Liver (tissue), 9 donors: ENCODE data around the gene SIPA1L3. TPM values are rescaled to one million over a fixed set of nuclear protein-coding genes. Genes with fewer than 3 reads are reported as not detected.

Experiments
- DNase-seq: peaks from one replicate; pipeline ENCODE4 v3.0.0-alpha.2; 2017; ENCODE audit warnings: low spot score
- H3K27ac ChIP-seq, 2 donors: one replicate each; pipeline ENCODE4 v1.7.0; 2013; ENCODE audit warnings: inconsistent platforms in 2 of 2, low read length in 2 of 2, control low read depth in 1 of 2, low read depth in 1 of 2, mild to moderate bottlenecking in 1 of 2
- H3K27me3 ChIP-seq, 4 donors: one replicate each; pipeline versions ENCODE4 v1.6.1 to v1.7.0; 2013; ENCODE audit warnings: low read length in 3 of 4, inconsistent platforms in 1 of 4, mild to moderate bottlenecking in 1 of 4, moderate library complexity in 1 of 4; ENCODE audit not compliant: control insufficient read depth in 4 of 4, insufficient read depth in 4 of 4
- H3K36me3 ChIP-seq, 4 donors: one replicate each; pipeline versions ENCODE4 v1.6.1 to v1.7.0; 2013; ENCODE audit warnings: low read length in 3 of 4, mild to moderate bottlenecking in 3 of 4, low read depth in 1 of 4, moderate library complexity in 1 of 4; ENCODE audit not compliant: control insufficient read depth in 4 of 4, insufficient read depth in 3 of 4
- H3K4me1 ChIP-seq, 4 donors: one replicate each; pipeline versions ENCODE4 v1.6.1 to v1.7.0; 2013; ENCODE audit warnings: low read length in 3 of 4, mild to moderate bottlenecking in 3 of 4, moderate library complexity in 1 of 4; ENCODE audit not compliant: control insufficient read depth in 4 of 4, insufficient read depth in 4 of 4
- H3K4me3 ChIP-seq, 3 donors: one replicate each; pipeline versions ENCODE4 v1.6.1 to v1.7.0; 2013; ENCODE audit warnings: low read length in 3 of 3, control low read depth in 1 of 3, low read depth in 1 of 3, mild to moderate bottlenecking in 1 of 3
- H3K9ac ChIP-seq, 2 donors: one replicate each; pipeline ENCODE4 v1.7.0; 2013; ENCODE audit warnings: low read length in 2 of 2, mild to moderate bottlenecking in 2 of 2, moderate library complexity in 2 of 2, control low read depth in 1 of 2, low read depth in 1 of 2
- H3K9me3 ChIP-seq, 4 donors: one replicate each; pipeline versions ENCODE4 v1.6.1 to v1.7.0; 2013; ENCODE audit warnings: low read length in 3 of 4; ENCODE audit not compliant: control insufficient read depth in 4 of 4
- EGR1 ChIP-seq, 2 donors: IDR thresholded peaks; 2 replicates each; pipeline ENCODE4 v1.6.1; 2016 to 2018; ENCODE audit warnings: antibody characterized with exemption in 2 of 2, low read depth in 2 of 2
- GABPA ChIP-seq, 2 donors: IDR thresholded peaks in 1 of 2; conservative IDR thresholded peaks in 1 of 2; 2 replicates each; pipeline ENCODE4 v1.6.1; 2016; ENCODE audit warnings: antibody characterized with exemption in 2 of 2, mild to moderate bottlenecking in 1 of 2, moderate library complexity in 1 of 2
- HNF4A ChIP-seq, 2 donors: conservative IDR thresholded peaks; 2 replicates each; pipeline ENCODE4 v1.6.1; 2016; ENCODE audit warnings: antibody characterized with exemption in 2 of 2, mild to moderate bottlenecking in 2 of 2
- NR2F2 ChIP-seq: IDR thresholded peaks from 2 replicates; pipeline ENCODE4 v1.6.1; 2016; ENCODE audit warnings: antibody characterized with exemption
- RAD21 ChIP-seq, 2 donors: IDR thresholded peaks; 2 replicates each; pipeline ENCODE4 v1.6.1; 2016; ENCODE audit warnings: antibody characterized with exemption in 2 of 2, mild to moderate bottlenecking in 2 of 2
- SP1 ChIP-seq: IDR thresholded peaks from 2 replicates; pipeline ENCODE4 v1.6.1; 2018; ENCODE audit warnings: antibody characterized with exemption, mild to moderate bottlenecking
- TAF1 ChIP-seq: conservative IDR thresholded peaks from 2 replicates; pipeline ENCODE4 v1.6.1; 2016; ENCODE audit warnings: antibody characterized with exemption, mild to moderate bottlenecking
- YY1 ChIP-seq: IDR thresholded peaks from 2 replicates; pipeline ENCODE4 v1.6.1; 2016; ENCODE audit warnings: antibody characterized with exemption, mild to moderate bottlenecking
- WGBS: extraction: QIAGEN DNeasy Blood & Tissue Kit; methylation state at CpG from one replicate; pipeline ENCODE4 v1.1.7; 2013; 5-methylcytosine and 5-hydroxymethylcytosine counted together
- polyA plus RNA-seq, 2 donors: library from polyadenylated mRNA; stranded (reverse) in 1 of 2; unstranded in 1 of 2; fragments of 200-250 nt in 1 of 2; fragments of >200 nt in 1 of 2; fragmentation: Nextera tagmentation in 1 of 2; extraction: Ambion mirVana in 1 of 2; gene quantifications; one replicate each; pipeline versions ENCODE4 v1.2.1 to v1.2.3, GENCODE V29; 2013 to 2015
- total RNA-seq, 2 donors: library from RNA; depleted of rRNA; stranded (reverse); fragments of >200 nt; gene quantifications; one replicate each; pipeline ENCODE4 v1.2.3, GENCODE V29; 2014
- TF ChIP-seq, protein P1 (sequence below): IDR thresholded peaks from 2 replicates; pipeline ENCODE4 v1.6.1; 2016; ENCODE audit warnings: antibody characterized with exemption, mild to moderate bottlenecking
- TF ChIP-seq, protein P2 (sequence below): IDR thresholded peaks from 2 replicates; pipeline ENCODE4 v1.6.1; 2016; ENCODE audit warnings: antibody characterized with exemption
- TF ChIP-seq, protein P3 (sequence below): fragments of 150-350 bp; IDR thresholded peaks from 2 replicates; pipeline ENCODE4 v1.5.1; 2017; ENCODE audit warnings: improper control_type of control experiment, low read depth, low read length; ENCODE audit not compliant: missing input control
- TF ChIP-seq, protein P4 (sequence below): IDR thresholded peaks from 2 replicates; pipeline ENCODE4 v1.6.1; 2016; ENCODE audit warnings: antibody characterized with exemption
- donor health status: healthy.
- donor health status: healthy.
- donor health status: healthy.
- donor health status: healthy.
- donor health status: healthy.

Gene SIPA1L3
- total and polyA plus RNA-seq, 4 donors: 2.4 to 10.0 (median 4.4) TPM

DNA sequence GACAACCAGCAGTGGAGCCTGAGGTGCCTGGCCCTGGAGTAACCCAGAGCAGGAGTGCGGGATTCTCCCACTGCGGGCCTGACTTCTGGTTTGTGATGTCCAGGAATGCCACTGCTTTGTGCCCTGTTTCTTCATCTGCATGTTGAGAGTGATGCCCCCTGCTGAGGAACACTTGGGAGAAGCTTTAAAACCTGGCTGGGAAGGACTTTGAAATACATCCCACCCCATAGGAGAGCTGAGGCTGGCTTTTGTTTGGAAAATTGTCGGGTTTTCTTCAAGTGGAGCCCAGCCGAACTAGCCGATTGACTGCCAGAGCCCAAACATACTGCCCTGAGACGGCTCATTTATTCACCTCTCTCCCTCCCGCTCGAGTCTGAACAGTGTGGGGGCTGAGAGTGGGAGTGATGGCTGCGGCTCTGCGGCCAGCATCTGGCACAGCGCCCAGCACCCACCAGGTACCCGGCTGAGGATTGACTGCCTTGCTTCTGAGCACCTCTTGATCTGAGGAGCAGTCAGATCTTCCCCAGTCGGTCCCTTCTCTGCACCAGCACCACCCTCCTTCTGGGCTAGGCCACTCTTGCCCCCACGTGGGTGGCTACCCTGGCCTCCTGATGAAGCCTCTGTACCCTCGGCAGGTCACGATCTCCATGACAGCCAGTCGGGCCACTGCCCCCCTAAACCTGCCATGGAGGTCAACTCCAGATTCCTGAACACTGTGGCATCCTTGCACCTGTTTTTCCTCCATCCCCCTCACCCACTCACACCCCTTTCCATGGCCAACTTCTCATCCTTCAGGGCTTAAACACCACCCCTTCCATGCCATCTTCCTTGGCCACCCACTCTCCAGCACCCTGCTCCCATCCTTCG is 148.9 kb downstream of the SIPA1L3 start:
- WGBS: 89% methylated on average over 18 of the region's 18 CpGs
- TF ChIP-seq, protein P1, sequence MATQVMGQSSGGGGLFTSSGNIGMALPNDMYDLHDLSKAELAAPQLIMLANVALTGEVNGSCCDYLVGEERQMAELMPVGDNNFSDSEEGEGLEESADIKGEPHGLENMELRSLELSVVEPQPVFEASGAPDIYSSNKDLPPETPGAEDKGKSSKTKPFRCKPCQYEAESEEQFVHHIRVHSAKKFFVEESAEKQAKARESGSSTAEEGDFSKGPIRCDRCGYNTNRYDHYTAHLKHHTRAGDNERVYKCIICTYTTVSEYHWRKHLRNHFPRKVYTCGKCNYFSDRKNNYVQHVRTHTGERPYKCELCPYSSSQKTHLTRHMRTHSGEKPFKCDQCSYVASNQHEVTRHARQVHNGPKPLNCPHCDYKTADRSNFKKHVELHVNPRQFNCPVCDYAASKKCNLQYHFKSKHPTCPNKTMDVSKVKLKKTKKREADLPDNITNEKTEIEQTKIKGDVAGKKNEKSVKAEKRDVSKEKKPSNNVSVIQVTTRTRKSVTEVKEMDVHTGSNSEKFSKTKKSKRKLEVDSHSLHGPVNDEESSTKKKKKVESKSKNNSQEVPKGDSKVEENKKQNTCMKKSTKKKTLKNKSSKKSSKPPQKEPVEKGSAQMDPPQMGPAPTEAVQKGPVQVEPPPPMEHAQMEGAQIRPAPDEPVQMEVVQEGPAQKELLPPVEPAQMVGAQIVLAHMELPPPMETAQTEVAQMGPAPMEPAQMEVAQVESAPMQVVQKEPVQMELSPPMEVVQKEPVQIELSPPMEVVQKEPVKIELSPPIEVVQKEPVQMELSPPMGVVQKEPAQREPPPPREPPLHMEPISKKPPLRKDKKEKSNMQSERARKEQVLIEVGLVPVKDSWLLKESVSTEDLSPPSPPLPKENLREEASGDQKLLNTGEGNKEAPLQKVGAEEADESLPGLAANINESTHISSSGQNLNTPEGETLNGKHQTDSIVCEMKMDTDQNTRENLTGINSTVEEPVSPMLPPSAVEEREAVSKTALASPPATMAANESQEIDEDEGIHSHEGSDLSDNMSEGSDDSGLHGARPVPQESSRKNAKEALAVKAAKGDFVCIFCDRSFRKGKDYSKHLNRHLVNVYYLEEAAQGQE: no peak
- no peak for TF ChIP-seq HNF4A (conservative IDR thresholded peaks at IDR 0.05)
- TF ChIP-seq, protein P2, sequence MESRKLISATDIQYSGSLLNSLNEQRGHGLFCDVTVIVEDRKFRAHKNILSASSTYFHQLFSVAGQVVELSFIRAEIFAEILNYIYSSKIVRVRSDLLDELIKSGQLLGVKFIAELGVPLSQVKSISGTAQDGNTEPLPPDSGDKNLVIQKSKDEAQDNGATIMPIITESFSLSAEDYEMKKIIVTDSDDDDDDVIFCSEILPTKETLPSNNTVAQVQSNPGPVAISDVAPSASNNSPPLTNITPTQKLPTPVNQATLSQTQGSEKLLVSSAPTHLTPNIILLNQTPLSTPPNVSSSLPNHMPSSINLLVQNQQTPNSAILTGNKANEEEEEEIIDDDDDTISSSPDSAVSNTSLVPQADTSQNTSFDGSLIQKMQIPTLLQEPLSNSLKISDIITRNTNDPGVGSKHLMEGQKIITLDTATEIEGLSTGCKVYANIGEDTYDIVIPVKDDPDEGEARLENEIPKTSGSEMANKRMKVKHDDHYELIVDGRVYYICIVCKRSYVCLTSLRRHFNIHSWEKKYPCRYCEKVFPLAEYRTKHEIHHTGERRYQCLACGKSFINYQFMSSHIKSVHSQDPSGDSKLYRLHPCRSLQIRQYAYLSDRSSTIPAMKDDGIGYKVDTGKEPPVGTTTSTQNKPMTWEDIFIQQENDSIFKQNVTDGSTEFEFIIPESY: no peak
- H3K9ac ChIP-seq: no peak overlapping the region
- no peaks in the 10 kb centered on the region for H3K27me3 ChIP-seq
- H3K9me3 ChIP-seq: no peaks in the 10 kb centered on the region
- peaks cover 0 to 2% (median 0%) of the 10 kb centered on the region in 4 donors for H3K36me3 ChIP-seq
- H3K4me3 ChIP-seq: no peak overlapping the region
- no peak overlapping the region for H3K27ac ChIP-seq
- DNase-seq: no peak
- peaks cover 0 to 4% (median 2%) of the 10 kb centered on the region in 4 donors for H3K4me1 ChIP-seq

DNA sequence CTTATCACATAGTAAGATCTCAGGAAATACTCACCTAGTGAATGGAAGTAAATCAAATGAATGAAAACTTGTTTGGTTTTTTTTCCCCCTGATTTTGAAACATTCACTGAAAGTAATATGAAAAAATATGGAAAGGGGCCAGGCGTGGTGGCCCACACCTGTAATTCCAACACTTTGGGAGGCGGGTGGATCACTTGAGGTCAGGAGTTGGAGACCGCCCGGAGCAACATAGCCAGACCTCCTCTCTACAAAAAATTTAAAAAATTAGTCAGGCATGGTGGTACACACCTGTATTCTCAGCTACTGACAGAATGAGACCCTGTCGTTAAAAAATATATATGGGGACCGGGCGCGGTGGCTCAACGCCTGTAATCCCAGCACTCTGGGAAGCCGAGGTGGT is 149.6 kb downstream of the SIPA1L3 start:
- H3K9me3 ChIP-seq: no peaks in the 10 kb centered on the region
- no peak overlapping the region for H3K27ac ChIP-seq
- DNase-seq: no peak
- WGBS: 98% methylated on average over 10 of the region's 10 CpGs
- H3K4me1 ChIP-seq: peaks cover 0 to 4% (median 2%) of the 10 kb centered on the region in 4 donors
- TF ChIP-seq, protein P3, sequence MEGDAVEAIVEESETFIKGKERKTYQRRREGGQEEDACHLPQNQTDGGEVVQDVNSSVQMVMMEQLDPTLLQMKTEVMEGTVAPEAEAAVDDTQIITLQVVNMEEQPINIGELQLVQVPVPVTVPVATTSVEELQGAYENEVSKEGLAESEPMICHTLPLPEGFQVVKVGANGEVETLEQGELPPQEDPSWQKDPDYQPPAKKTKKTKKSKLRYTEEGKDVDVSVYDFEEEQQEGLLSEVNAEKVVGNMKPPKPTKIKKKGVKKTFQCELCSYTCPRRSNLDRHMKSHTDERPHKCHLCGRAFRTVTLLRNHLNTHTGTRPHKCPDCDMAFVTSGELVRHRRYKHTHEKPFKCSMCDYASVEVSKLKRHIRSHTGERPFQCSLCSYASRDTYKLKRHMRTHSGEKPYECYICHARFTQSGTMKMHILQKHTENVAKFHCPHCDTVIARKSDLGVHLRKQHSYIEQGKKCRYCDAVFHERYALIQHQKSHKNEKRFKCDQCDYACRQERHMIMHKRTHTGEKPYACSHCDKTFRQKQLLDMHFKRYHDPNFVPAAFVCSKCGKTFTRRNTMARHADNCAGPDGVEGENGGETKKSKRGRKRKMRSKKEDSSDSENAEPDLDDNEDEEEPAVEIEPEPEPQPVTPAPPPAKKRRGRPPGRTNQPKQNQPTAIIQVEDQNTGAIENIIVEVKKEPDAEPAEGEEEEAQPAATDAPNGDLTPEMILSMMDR: no peak
- no peak for TF ChIP-seq YY1
- TF ChIP-seq, protein P1: no peak
- TF ChIP-seq, protein P4, sequence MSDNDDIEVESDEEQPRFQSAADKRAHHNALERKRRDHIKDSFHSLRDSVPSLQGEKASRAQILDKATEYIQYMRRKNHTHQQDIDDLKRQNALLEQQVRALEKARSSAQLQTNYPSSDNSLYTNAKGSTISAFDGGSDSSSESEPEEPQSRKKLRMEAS: no peak
- no peak for TF ChIP-seq HNF4A (conservative IDR thresholded peaks at IDR 0.05)
- TF ChIP-seq NR2F2: no peak
- no peak for TF ChIP-seq GABPA (IDR thresholded peaks at IDR 0.05 in 1 of 2, conservative IDR thresholded peaks at IDR 0.05 in 1 of 2)
- no peak for TF ChIP-seq EGR1 (IDR thresholded peaks at IDR 0.05; ENCODE audit: low read depth in 2 of 2)
- no peak for TF ChIP-seq SP1
- TF ChIP-seq, protein P2: no peak
- no peak for TF ChIP-seq RAD21 (IDR thresholded peaks at IDR 0.05)
- no peak for TF ChIP-seq TAF1
- H3K36me3 ChIP-seq: peaks cover 0 to 2% (median 0%) of the 10 kb centered on the region in 4 donors
- H3K27me3 ChIP-seq: no peaks in the 10 kb centered on the region
- no peak overlapping the region for H3K9ac ChIP-seq
- H3K4me3 ChIP-seq: no peak overlapping the region
